ENCODE measurements around the gene SLC22A17. TPM values are rescaled to one million over a fixed set of nuclear protein-coding genes. Genes with fewer than 3 reads are reported as not detected.

The SLC22A17 gene
- total RNA-seq, 2 experiments from 2014 or later, result not detected

DNA sequence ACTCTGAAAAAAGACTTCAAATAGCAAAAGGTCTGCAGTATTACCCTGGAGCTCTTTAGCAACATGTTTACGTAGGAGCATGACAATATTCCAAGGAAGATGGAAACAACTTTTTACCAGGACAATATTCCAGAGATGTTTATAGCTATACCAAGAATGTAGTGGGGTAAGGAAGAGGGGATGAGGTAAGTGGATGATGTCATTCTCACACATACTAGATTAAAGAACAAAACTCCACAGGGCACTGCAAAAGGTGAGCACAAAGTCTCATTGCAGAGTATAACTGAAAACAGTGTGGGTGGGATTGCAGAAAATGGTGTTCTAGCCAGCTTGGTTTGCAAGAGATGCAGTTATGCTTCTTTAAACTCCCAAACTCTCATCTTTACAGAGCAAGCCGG lies 32.6 kb upstream of the SLC22A17 start:
- no TSS peak for BruUV-seq (replicated peaks)
- Histone ChIP-seq H3K27ac (ENCODE audit: low read depth, low read length, poor library complexity, severe bottlenecking) (no peak overlapping the region), H3K9me3 (ENCODE audit: low read length) (no peaks in the 10 kb centered on the region), H3K4me1 (ENCODE audit: insufficient read depth, low read length, poor library complexity, severe bottlenecking) (no peaks in the 10 kb centered on the region), H3K36me3 (ENCODE audit: insufficient read depth, low read length) (no peaks in the 10 kb centered on the region), H3K9me2 (ENCODE audit: insufficient read depth, low read length) (no peaks in the 10 kb centered on the region), H3K4me3 (ENCODE audit: low read depth, low read length, poor library complexity, severe bottlenecking) (no peak overlapping the region), H4K20me1 (ENCODE audit: insufficient read depth, low read length) (no peaks in the 10 kb centered on the region), H3K4me2 (ENCODE audit: low read length) (no peak overlapping the region), H3K79me2 (ENCODE audit: insufficient read depth, low read depth, low read length) (no peaks in the 10 kb centered on the region), H2AFZ (ENCODE audit: low read length) (no peak overlapping the region)
- DNase-seq (ENCODE audit: low spot score), result no peak
- ChIA-PET CTCF (ENCODE audit: unreplicated experiment) (interaction anchor here (0.6 kb wide), 1 partner anchor 220 kb away, joined by 3 read pairs; no protein-coding TSS in a partner anchor), POLR2A (no interaction called here)
- intact Hi-C loops (cut with micrococcal nuclease; ENCODE audit: unreplicated experiment), result no loop called here
- TF ChIP-seq, protein P1, sequence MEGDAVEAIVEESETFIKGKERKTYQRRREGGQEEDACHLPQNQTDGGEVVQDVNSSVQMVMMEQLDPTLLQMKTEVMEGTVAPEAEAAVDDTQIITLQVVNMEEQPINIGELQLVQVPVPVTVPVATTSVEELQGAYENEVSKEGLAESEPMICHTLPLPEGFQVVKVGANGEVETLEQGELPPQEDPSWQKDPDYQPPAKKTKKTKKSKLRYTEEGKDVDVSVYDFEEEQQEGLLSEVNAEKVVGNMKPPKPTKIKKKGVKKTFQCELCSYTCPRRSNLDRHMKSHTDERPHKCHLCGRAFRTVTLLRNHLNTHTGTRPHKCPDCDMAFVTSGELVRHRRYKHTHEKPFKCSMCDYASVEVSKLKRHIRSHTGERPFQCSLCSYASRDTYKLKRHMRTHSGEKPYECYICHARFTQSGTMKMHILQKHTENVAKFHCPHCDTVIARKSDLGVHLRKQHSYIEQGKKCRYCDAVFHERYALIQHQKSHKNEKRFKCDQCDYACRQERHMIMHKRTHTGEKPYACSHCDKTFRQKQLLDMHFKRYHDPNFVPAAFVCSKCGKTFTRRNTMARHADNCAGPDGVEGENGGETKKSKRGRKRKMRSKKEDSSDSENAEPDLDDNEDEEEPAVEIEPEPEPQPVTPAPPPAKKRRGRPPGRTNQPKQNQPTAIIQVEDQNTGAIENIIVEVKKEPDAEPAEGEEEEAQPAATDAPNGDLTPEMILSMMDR (conservative IDR thresholded peaks at IDR 0.05; ENCODE audit: low read length), result no peak
- TF ChIP-seq EZH2phosphoT487 (IDR thresholded peaks at IDR 0.05; ENCODE audit: borderline replicate concordance, low read depth, low read length), result no peak

DNA sequence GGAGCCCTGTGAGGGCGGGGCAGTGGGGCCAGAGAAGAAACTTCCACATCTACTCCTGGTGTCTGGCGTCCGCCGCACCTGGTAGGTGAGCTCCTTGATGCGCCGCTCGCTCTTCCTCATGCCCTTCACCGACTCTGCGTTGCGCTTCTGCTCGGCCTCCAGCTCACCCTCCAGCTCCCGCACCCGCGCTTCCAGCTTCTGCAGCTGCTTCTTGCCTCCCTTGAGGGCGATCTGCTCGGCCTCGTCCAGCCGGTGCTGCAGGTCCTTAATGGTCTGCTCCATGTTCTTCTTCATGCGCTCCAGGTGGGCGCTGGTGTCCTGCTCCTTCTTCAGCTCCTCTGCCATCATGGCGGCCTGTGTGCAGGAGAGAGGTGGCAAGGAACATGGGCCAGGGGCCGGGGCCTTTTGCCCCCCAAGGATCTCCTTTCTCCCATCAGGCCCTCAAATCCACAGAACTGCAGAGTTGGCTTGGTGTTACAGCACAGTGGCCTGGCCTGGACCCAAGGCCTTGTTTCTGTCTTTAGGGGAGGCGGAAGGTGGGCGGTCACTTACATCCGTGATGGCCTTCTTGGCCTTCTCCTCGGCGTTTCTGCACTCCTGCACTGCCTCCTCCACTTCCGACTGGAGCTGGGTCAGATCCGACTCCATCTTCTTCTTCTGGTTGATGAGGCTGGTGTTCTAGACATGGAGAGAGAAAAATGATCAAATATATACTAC lies 31.8 kb upstream of the SLC22A17 start:
- no peaks in the 10 kb centered on the region for H3K79me2 ChIP-seq (ENCODE audit: insufficient read depth, low read depth, low read length)
- no peak overlapping the region for H3K4me3 ChIP-seq (ENCODE audit: low read depth, low read length, poor library complexity, severe bottlenecking)
- POLR2A ChIA-PET, result interaction anchor here (0.6 kb wide), 1 partner anchor 82 kb away, joined by 3 read pairs; no protein-coding TSS in a partner anchor
- BruUV-seq (replicated peaks), result no TSS peak
- no peak for DNase-seq (ENCODE audit: low spot score)
- no peak for TF ChIP-seq EZH2phosphoT487 (IDR thresholded peaks at IDR 0.05; ENCODE audit: borderline replicate concordance, low read depth, low read length)
- no peaks in the 10 kb centered on the region for H3K9me2 ChIP-seq (ENCODE audit: insufficient read depth, low read length)
- no peak overlapping the region for H3K4me2 ChIP-seq (ENCODE audit: low read length)
- CTCF ChIA-PET (ENCODE audit: unreplicated experiment), result interaction anchor here (0.6 kb wide), 1 partner anchor 221 kb away, joined by 3 read pairs; no protein-coding TSS in a partner anchor
- H2AFZ ChIP-seq (ENCODE audit: low read length), result no peak overlapping the region
- no peaks in the 10 kb centered on the region for H3K9me3 ChIP-seq (ENCODE audit: low read length)
- no peak overlapping the region for H3K27ac ChIP-seq (ENCODE audit: low read depth, low read length, poor library complexity, severe bottlenecking)
- intact Hi-C loops (cut with micrococcal nuclease; ENCODE audit: unreplicated experiment), result loop anchor here (5.0 kb wide), 1 partner anchor 262 kb away; no protein-coding TSS in a partner anchor
- H3K4me1 ChIP-seq (ENCODE audit: insufficient read depth, low read length, poor library complexity, severe bottlenecking), result no peaks in the 10 kb centered on the region
- H4K20me1 ChIP-seq (ENCODE audit: insufficient read depth, low read length), result no peaks in the 10 kb centered on the region
- no peaks in the 10 kb centered on the region for H3K36me3 ChIP-seq (ENCODE audit: insufficient read depth, low read length)

GRCh38 chr14:23382731-23383440 lies 30.2 kb upstream of the SLC22A17 start:
- Histone ChIP-seq H3K4me1 (ENCODE audit: insufficient read depth, low read length, poor library complexity, severe bottlenecking) (no peaks in the 10 kb centered on the region), H3K9me3 (ENCODE audit: low read length) (no peaks in the 10 kb centered on the region), H3K4me3 (ENCODE audit: low read depth, low read length, poor library complexity, severe bottlenecking) (no peak overlapping the region), H4K20me1 (ENCODE audit: insufficient read depth, low read length) (no peaks in the 10 kb centered on the region), H2AFZ (ENCODE audit: low read length) (no peak overlapping the region), H3K79me2 (ENCODE audit: insufficient read depth, low read depth, low read length) (no peaks in the 10 kb centered on the region), H3K9me2 (ENCODE audit: insufficient read depth, low read length) (no peaks in the 10 kb centered on the region), H3K4me2 (ENCODE audit: low read length) (no peak overlapping the region), H3K27ac (ENCODE audit: low read depth, low read length, poor library complexity, severe bottlenecking) (no peak overlapping the region), H3K36me3 (ENCODE audit: insufficient read depth, low read length) (no peaks in the 10 kb centered on the region)
- ChIA-PET CTCF (ENCODE audit: unreplicated experiment) (no interaction called here), POLR2A (no interaction called here)
- DNase-seq (ENCODE audit: low spot score), result no peak
- intact Hi-C loops (cut with micrococcal nuclease; ENCODE audit: unreplicated experiment), result loop anchor here (5.0 kb wide), 1 partner anchor 261 kb away; no protein-coding TSS in a partner anchor
- no TSS peak for BruUV-seq (replicated peaks)
- no peak for TF ChIP-seq EZH2phosphoT487 (IDR thresholded peaks at IDR 0.05; ENCODE audit: borderline replicate concordance, low read depth, low read length)
- TF ChIP-seq, protein P1 (conservative IDR thresholded peaks at IDR 0.05; ENCODE audit: low read length), result no peak

All from OCI-LY7 (cell line).